Karpas-422 (cell line): ENCODE results near the gene SYT1. TPM values are rescaled to one million over a fixed set of nuclear protein-coding genes. Genes with fewer than 3 reads are reported as not detected.

Experiments used
- DNase-seq: peaks from one replicate; pipeline ENCODE4 v3.0.0-alpha.2; 2015
- H2AFZ ChIP-seq: fragments of 200-600 bp; sonication (generic); 2 replicates; pipeline ENCODE4 v1.6.1; 2014; ENCODE audit warnings: antibody characterized with exemption, low read length, mixed read lengths
- H3K27ac ChIP-seq: fragments of 200-600 bp; sonication (generic); 2 replicates; pipeline ENCODE4 v1.5.1; 2014; ENCODE audit warnings: mild to moderate bottlenecking, low read length, moderate library complexity
- H3K27me3 ChIP-seq: fragments of 200-600 bp; sonication (generic); 2 replicates; pipeline ENCODE4 v1.6.1; 2014; ENCODE audit warnings: low read length, mixed read lengths
- H3K36me3 ChIP-seq: fragments of 200-600 bp; sonication (generic); 2 replicates; pipeline ENCODE4 v1.6.1; 2014; ENCODE audit warnings: low read length, mixed read lengths; ENCODE audit not compliant: insufficient read depth
- H3K4me1 ChIP-seq: fragments of 200-600 bp; sonication (generic); 2 replicates; pipeline ENCODE4 v1.6.1; 2014; ENCODE audit warnings: mild to moderate bottlenecking, low read length, mixed read lengths
- H3K4me2 ChIP-seq: fragments of 200-600 bp; sonication (generic); 2 replicates; pipeline ENCODE4 v1.6.1; 2014; ENCODE audit warnings: low read length, low read depth, mild to moderate bottlenecking; ENCODE audit not compliant: poor library complexity, severe bottlenecking
- H3K4me3 ChIP-seq: fragments of 200-600 bp; sonication (generic); 2 replicates; pipeline ENCODE4 v1.5.1; 2014; ENCODE audit warnings: mild to moderate bottlenecking, antibody characterized with exemption, low read length, mixed read lengths
- H3K79me2 ChIP-seq: fragments of 200-600 bp; sonication (generic); 2 replicates; pipeline ENCODE4 v1.6.1; 2014; ENCODE audit warnings: mild to moderate bottlenecking, low read length, mixed read lengths
- H3K9ac ChIP-seq: fragments of 200-600 bp; sonication (generic); 2 replicates; pipeline ENCODE4 v1.6.0; 2014; ENCODE audit warnings: low read length
- H3K9me2 ChIP-seq: fragments of 200-600 bp; sonication (generic), shearing (Covaris generic); replicated peaks from 2 replicates; pipeline ENCODE4 v1.6.0; 2014; ENCODE audit warnings: mild to moderate bottlenecking, low read length, moderate library complexity; ENCODE audit not compliant: insufficient read depth
- H3K9me3 ChIP-seq: fragments of 300-700, 200-600 bp; sonication (generic); 2 replicates; pipeline ENCODE4 v1.6.1; 2014; ENCODE audit warnings: low read length, mixed read lengths
- H4K20me1 ChIP-seq: fragments of 200-600 bp; sonication (generic); 2 replicates; pipeline ENCODE4 v1.6.1; 2014; ENCODE audit warnings: mild to moderate bottlenecking, antibody characterized with exemption, low read length, low read depth; ENCODE audit not compliant: insufficient read depth
- total RNA-seq: library from RNA; depleted of rRNA; stranded (reverse); fragments of >200 nt; shearing (Covaris generic); gene quantifications from 2 replicates; pipeline ENCODE4 v1.2.3, GENCODE V29; 2014; ENCODE audit warnings: low replicate concordance

SYT1 gene
- total RNA-seq, 1 experiment from 2014 or later: not detected

- H3K79me2 ChIP-seq: no peaks in the 10 kb centered on the region
- no peaks in the 10 kb centered on the region for H3K4me1 ChIP-seq
- H2AFZ ChIP-seq: no peak overlapping the region
- no peak overlapping the region for H3K4me2 ChIP-seq
- DNase-seq: no peak
- H3K9me2 ChIP-seq: no peaks in the 10 kb centered on the region
- H3K27ac ChIP-seq: no peak overlapping the region
- H3K36me3 ChIP-seq: no peaks in the 10 kb centered on the region
- no peak overlapping the region for H3K4me3 ChIP-seq
- H3K9me3 ChIP-seq: no peaks in the 10 kb centered on the region
- no peak overlapping the region for H3K9ac ChIP-seq
- H3K27me3 ChIP-seq: no peaks in the 10 kb centered on the region
- no peaks in the 10 kb centered on the region for H4K20me1 ChIP-seq
These were observed 517.0 kb downstream of the SYT1 start for GRCh38 chr12:79381248-79382208.

GRCh38 chr12:79384551-79384950, 520.0 kb downstream of the SYT1 start:
- Histone ChIP-seq H3K27me3 (no peaks in the 10 kb centered on the region), H3K9ac (no peak overlapping the region), H3K36me3 (no peaks in the 10 kb centered on the region), H3K27ac (no peak overlapping the region), H3K4me1 (no peaks in the 10 kb centered on the region), H3K9me3 (no peaks in the 10 kb centered on the region), H3K79me2 (no peaks in the 10 kb centered on the region), H3K9me2 (no peaks in the 10 kb centered on the region), H3K4me2 (no peak overlapping the region), H4K20me1 (no peaks in the 10 kb centered on the region), H3K4me3 (no peak overlapping the region), H2AFZ (no peak overlapping the region)
- no peak for DNase-seq

DNA sequence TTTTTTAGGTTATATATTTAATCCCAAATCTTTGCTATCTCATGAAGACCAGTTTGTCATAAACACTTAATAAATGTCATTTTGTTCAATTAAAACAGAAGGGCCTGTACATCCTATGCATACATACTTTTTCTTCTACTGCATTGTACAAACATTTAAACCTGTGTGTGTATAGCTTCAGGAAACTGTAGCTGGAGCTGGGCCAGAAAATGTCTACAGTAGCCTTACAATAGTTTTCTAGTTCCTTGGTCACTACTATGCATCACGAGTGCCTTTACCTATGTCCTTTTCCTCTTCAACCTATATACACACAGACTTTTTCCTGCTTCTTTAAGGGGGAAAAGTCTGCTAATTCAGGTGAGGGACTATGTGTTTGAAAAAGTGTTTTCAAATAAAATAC, 523.4 kb downstream of the SYT1 start:
- H3K4me2 ChIP-seq: no peak overlapping the region
- H3K36me3 ChIP-seq: no peaks in the 10 kb centered on the region
- H3K4me1 ChIP-seq: no peaks in the 10 kb centered on the region
- H2AFZ ChIP-seq: no peak overlapping the region
- H4K20me1 ChIP-seq: no peaks in the 10 kb centered on the region
- no peaks in the 10 kb centered on the region for H3K79me2 ChIP-seq
- no peaks in the 10 kb centered on the region for H3K27me3 ChIP-seq
- H3K9me3 ChIP-seq: no peaks in the 10 kb centered on the region
- H3K9ac ChIP-seq: no peak overlapping the region
- no peak overlapping the region for H3K27ac ChIP-seq
- no peak overlapping the region for H3K4me3 ChIP-seq
- DNase-seq: no peak
- no peaks in the 10 kb centered on the region for H3K9me2 ChIP-seq

- H3K9ac ChIP-seq: no peak overlapping the region
- no peak overlapping the region for H2AFZ ChIP-seq
- no peak for DNase-seq
- H3K27ac ChIP-seq: no peak overlapping the region
- H3K36me3 ChIP-seq: no peaks in the 10 kb centered on the region
- no peaks in the 10 kb centered on the region for H4K20me1 ChIP-seq
- no peaks in the 10 kb centered on the region for H3K9me2 ChIP-seq
- no peaks in the 10 kb centered on the region for H3K4me1 ChIP-seq
- H3K4me2 ChIP-seq: no peak overlapping the region
- no peaks in the 10 kb centered on the region for H3K9me3 ChIP-seq
- 0 out of 2 replicates have a peak, but pooled peaks cover 2% of the 10 kb centered on the region for H3K27me3 ChIP-seq
- H3K4me3 ChIP-seq: no peak overlapping the region
- no peaks in the 10 kb centered on the region for H3K79me2 ChIP-seq
These were observed 529.3 kb downstream of the SYT1 start for GRCh38 chr12:79393842-79394241.

DNA sequence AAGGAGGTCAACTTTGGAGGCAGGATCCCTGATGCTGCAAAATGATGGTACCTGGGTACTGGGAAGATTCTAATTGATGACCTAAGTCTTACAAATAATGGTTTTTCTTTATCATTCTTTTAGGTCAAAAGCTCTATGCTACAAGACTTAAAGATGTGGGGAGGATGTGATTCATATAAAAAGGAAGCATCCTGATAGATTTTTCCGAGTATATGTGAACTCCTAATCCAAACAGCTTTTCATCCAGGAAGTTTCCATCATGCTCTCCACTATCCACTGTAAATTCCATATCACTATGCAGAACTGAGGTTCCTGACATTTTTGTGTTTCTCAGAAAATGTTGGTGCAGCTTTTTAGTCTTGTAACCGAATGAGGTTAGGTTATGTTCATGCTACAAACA, 533.0 kb downstream of the SYT1 start:
- no peaks in the 10 kb centered on the region for H3K4me1 ChIP-seq
- no peak overlapping the region for H3K4me3 ChIP-seq
- H3K27ac ChIP-seq: no peak overlapping the region
- no peak overlapping the region for H3K9ac ChIP-seq
- no peak overlapping the region for H3K4me2 ChIP-seq
- no peak for DNase-seq
- no peak overlapping the region for H2AFZ ChIP-seq
- 0 out of 2 replicates have a peak, but pooled peaks cover 3% of the 10 kb centered on the region for H3K27me3 ChIP-seq
- no peaks in the 10 kb centered on the region for H3K36me3 ChIP-seq
- no peaks in the 10 kb centered on the region for H3K79me2 ChIP-seq
- no peaks in the 10 kb centered on the region for H4K20me1 ChIP-seq
- H3K9me3 ChIP-seq: no peaks in the 10 kb centered on the region
- H3K9me2 ChIP-seq: no peaks in the 10 kb centered on the region

DNA sequence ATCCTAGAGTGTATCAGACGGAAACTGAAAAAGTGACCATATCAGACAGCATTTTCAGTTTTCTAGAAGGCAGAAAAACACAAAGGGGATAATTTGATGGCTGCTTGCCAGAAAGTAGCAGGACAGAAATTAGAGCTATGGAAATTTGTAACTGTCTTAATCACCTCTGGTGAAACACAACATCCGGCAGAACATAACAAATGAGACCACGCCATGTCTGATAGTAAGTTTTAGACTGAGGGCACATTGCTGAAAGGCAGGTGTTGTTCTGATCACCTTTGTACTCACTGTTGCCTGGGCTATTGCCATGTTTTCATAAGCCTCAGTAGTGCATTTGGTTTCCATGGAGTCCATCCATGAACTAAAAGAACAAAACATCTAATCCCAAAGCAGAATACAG, 535.9 kb downstream of the SYT1 start:
- no peaks in the 10 kb centered on the region for H3K4me1 ChIP-seq
- H3K27me3 ChIP-seq: 0 out of 2 replicates have a peak, but pooled peaks cover 3% of the 10 kb centered on the region
- no peaks in the 10 kb centered on the region for H4K20me1 ChIP-seq
- H3K36me3 ChIP-seq: no peaks in the 10 kb centered on the region
- H3K9ac ChIP-seq: no peak overlapping the region
- H3K79me2 ChIP-seq: no peaks in the 10 kb centered on the region
- H3K4me2 ChIP-seq: no peak overlapping the region
- no peak overlapping the region for H2AFZ ChIP-seq
- no peak overlapping the region for H3K27ac ChIP-seq
- no peaks in the 10 kb centered on the region for H3K9me2 ChIP-seq
- H3K4me3 ChIP-seq: no peak overlapping the region
- DNase-seq: no peak
- H3K9me3 ChIP-seq: no peaks in the 10 kb centered on the region

- H3K36me3 ChIP-seq: no peaks in the 10 kb centered on the region
These were observed 538.0 kb downstream of the SYT1 start for GRCh38 chr12:79402606-79403005.

DNA sequence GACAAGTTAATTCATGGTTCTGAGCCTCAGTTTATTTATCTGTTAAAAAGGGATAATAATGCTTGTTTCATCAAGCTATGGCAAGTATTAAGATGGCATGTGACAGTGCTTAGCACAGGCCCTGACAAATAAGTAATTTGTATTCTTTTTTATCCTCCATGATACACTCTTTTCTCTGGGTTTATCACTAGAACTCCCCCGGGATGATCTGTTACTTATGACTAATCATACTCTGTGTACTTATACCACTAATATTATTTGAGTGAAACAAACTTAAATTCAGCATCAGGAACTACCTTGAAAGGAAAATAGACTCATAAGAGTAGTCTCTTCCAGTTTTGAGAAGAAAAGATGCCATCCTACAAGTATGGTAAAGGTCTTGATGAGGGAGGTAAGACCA, 542.4 kb downstream of the SYT1 start:
- Histone ChIP-seq H3K4me3 (no peak overlapping the region), H3K4me1 (no peaks in the 10 kb centered on the region), H3K9ac (no peak overlapping the region), H3K27me3 (no peaks in the 10 kb centered on the region), H3K36me3 (no peaks in the 10 kb centered on the region), H3K9me2 (no peaks in the 10 kb centered on the region), H4K20me1 (no peaks in the 10 kb centered on the region), H3K27ac (no peak overlapping the region), H3K4me2 (no peak overlapping the region), H3K9me3 (no peaks in the 10 kb centered on the region), H3K79me2 (no peaks in the 10 kb centered on the region), H2AFZ (no peak overlapping the region)
- no peak for DNase-seq

More at GRCh38 chr12:79402606-79403005, 538.0 kb downstream of the SYT1 start:
- Histone ChIP-seq H3K4me3 (no peak overlapping the region), H3K79me2 (no peaks in the 10 kb centered on the region), H3K4me1 (no peaks in the 10 kb centered on the region), H3K9ac (no peak overlapping the region), H3K4me2 (no peak overlapping the region), H3K27ac (no peak overlapping the region), H3K27me3 (0 out of 2 replicates have a peak, but pooled peaks cover 3% of the 10 kb centered on the region), H3K9me2 (no peaks in the 10 kb centered on the region), H4K20me1 (no peaks in the 10 kb centered on the region), H3K9me3 (no peaks in the 10 kb centered on the region), H2AFZ (no peak overlapping the region)
- no peak for DNase-seq
